H1 (cell line): ENCODE measurements around the gene PATL2. TPM values are rescaled to one million over a fixed set of nuclear protein-coding genes. Genes with fewer than 3 reads are reported as not detected.

ENCODE experiments used
- CBX8 ChIP-seq: fragments of 300-800, 300-1000 bp; sonication (generic); IDR thresholded peaks from 2 replicates; pipeline ENCODE4 v1.7.1; 2016; ENCODE audit warnings: low read depth, low read length, borderline replicate concordance
- CTBP2 ChIP-seq: IDR thresholded peaks from 2 replicates; pipeline ENCODE4 v1.7.0; 2011; ENCODE audit warnings: borderline replicate concordance, mild to moderate bottlenecking, moderate library complexity, mixed read lengths, low read length; ENCODE audit not compliant: insufficient read depth, insufficient read length
- KDM1A ChIP-seq: fragments of 200-600, 300-600 bp; sonication (generic); IDR thresholded peaks from 2 replicates; pipeline ENCODE4 v1.7.1; 2016; ENCODE audit warnings: mild to moderate bottlenecking, low read length, borderline replicate concordance
- RFX5 ChIP-seq: IDR thresholded peaks from 2 replicates; pipeline ENCODE4 v1.6.1; 2011; ENCODE audit warnings: low read depth, low read length, improper control_type of control experiment, borderline replicate concordance
- SIN3A ChIP-seq, 2 experiments: IDR thresholded peaks in 1 of 2; conservative IDR thresholded peaks in 1 of 2; 2 replicates each; pipeline ENCODE4 v1.6.1; 2011 to 2012; ENCODE audit warnings: low read length in 2 of 2, improper control_type of control experiment in 1 of 2, low read depth in 1 of 2, mild to moderate bottlenecking in 1 of 2
- SP4 ChIP-seq: IDR thresholded peaks from 2 replicates; pipeline ENCODE4 v1.6.1; 2012; ENCODE audit warnings: low read length, inconsistent platforms
- polyA plus RNA-seq, 7 experiments: library from polyadenylated mRNA; depleted of rRNA in 3 of 7; stranded (reverse) in 5 of 7; unstranded in 2 of 7; fragments of >200 nt in 5 of 7; fragments of 200-250 nt in 2 of 7; gene quantifications; 1 replicate in 5 of 7; 2 replicates in 1 of 7; 4 replicates in 1 of 7; pipeline versions ENCODE4 v1.2.1 to v1.2.3, GENCODE V29; 2011 to 2013; ENCODE audit warnings: missing spikeins in 2 of 7, mixed read lengths in 2 of 7
- total RNA-seq: library from RNA; stranded (reverse); fragmentation: NEBNext Ultra II Directional; extraction: Animal tissue kit (Norgen Biotek cat#: 25700); gene quantifications from 2 replicates; pipeline ENCODE4 v1.2.1, GENCODE V29; 2021

Gene PATL2
- total and polyA plus RNA-seq, 2 of the 8 experiments (the other 6 are each of a cell fraction or from before 2014, with no cell fraction given): 0.65 to 1.3 TPM

GRCh38 chr15:44656298-44656697 lies 54.8 kb downstream of the PATL2 start (continued):
- TF ChIP-seq SP4 (no peak), SIN3A (conservative IDR thresholded peaks at IDR 0.05 in 1 of 2, IDR thresholded peaks at IDR 0.05 in 1 of 2; ENCODE audit: low read depth in 1 of 2, low read length in 2 of 2) (no peak), CBX8 (no peak), CTBP2 (no peak), RFX5 (no peak), KDM1A (no peak)
